ENCODE results near the gene DOP1A. TPM values are rescaled to one million over a fixed set of nuclear protein-coding genes. Genes with fewer than 3 reads are reported as not detected.

Gene DOP1A
- total and polyA plus RNA-seq, 4 donors = 3.5 to 32.0 (median 9.6) TPM

DNA sequence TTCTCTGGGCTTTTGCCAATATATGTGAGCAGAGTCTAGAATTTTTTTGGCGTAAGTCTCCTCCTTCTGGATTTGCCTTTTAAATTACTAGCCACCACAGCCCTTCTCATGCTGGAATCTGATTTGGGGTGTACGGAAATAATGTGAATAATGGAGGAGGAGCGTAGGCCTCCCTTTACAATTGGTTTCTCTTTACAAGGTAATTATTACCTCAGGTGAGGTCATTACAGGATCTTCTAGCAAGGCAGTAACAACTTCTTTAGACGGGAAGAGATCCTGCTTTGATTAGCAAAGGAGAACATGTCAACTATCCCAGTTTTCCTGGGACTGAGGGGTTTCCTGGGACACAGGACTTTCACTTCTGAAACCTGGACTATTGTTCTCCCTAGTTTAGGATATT is 134.6 kb downstream of the DOP1A start:
- WGBS = 81% methylated on average over 4 of the region's 4 CpGs
- H3K27me3 ChIP-seq (ENCODE audit: control insufficient read depth in 4 of 4, insufficient read depth in 4 of 4, low read length in 3 of 4) = no peaks in the 10 kb centered on the region
- no peaks in the 10 kb centered on the region for H3K9me3 ChIP-seq (ENCODE audit: control insufficient read depth in 4 of 4, low read length in 3 of 4)
- H3K27ac ChIP-seq (ENCODE audit: low read depth in 1 of 2, low read length in 2 of 2) = no peak overlapping the region
- no peak overlapping the region for H3K4me3 ChIP-seq (ENCODE audit: low read depth in 1 of 3, low read length in 3 of 3)
- no peaks in the 10 kb centered on the region for H3K4me1 ChIP-seq (ENCODE audit: control insufficient read depth in 4 of 4, insufficient read depth in 4 of 4, low read length in 3 of 4)
- no peak overlapping the region for H3K9ac ChIP-seq (ENCODE audit: low read depth in 1 of 2, low read length in 2 of 2)
- peaks cover 0 to 7% (median 5%) of the 10 kb centered on the region in 4 donors for H3K36me3 ChIP-seq (ENCODE audit: control insufficient read depth in 4 of 4, insufficient read depth in 3 of 4, low read depth in 1 of 4, low read length in 3 of 4)
- DNase-seq (ENCODE audit: low spot score) = no peak
- TF ChIP-seq RAD21 (IDR thresholded peaks at IDR 0.05) (no peak), HNF4G (IDR thresholded peaks at IDR 0.05) (no peak), NR2F2 (IDR thresholded peaks at IDR 0.05) (no peak), SP1 (IDR thresholded peaks at IDR 0.05) (no peak), REST (IDR thresholded peaks at IDR 0.05) (no peak), EGR1 (IDR thresholded peaks at IDR 0.05; ENCODE audit: low read depth in 2 of 2) (no peak), JUND (IDR thresholded peaks at IDR 0.05) (no peak), GABPA (IDR thresholded peaks at IDR 0.05 in 1 of 2, conservative IDR thresholded peaks at IDR 0.05 in 1 of 2) (no peak), FOXA1 (IDR thresholded peaks at IDR 0.05) (no peak), YY1 (IDR thresholded peaks at IDR 0.05) (no peak), HNF4A (conservative IDR thresholded peaks at IDR 0.05) (no peak), TAF1 (conservative IDR thresholded peaks at IDR 0.05) (no peak)
- TF ChIP-seq, protein P1, sequence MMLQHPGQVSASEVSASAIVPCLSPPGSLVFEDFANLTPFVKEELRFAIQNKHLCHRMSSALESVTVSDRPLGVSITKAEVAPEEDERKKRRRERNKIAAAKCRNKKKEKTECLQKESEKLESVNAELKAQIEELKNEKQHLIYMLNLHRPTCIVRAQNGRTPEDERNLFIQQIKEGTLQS (IDR thresholded peaks at IDR 0.05) = no peak
- TF ChIP-seq, protein P2, sequence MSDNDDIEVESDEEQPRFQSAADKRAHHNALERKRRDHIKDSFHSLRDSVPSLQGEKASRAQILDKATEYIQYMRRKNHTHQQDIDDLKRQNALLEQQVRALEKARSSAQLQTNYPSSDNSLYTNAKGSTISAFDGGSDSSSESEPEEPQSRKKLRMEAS (IDR thresholded peaks at IDR 0.05) = no peak
- TF ChIP-seq, protein P3, sequence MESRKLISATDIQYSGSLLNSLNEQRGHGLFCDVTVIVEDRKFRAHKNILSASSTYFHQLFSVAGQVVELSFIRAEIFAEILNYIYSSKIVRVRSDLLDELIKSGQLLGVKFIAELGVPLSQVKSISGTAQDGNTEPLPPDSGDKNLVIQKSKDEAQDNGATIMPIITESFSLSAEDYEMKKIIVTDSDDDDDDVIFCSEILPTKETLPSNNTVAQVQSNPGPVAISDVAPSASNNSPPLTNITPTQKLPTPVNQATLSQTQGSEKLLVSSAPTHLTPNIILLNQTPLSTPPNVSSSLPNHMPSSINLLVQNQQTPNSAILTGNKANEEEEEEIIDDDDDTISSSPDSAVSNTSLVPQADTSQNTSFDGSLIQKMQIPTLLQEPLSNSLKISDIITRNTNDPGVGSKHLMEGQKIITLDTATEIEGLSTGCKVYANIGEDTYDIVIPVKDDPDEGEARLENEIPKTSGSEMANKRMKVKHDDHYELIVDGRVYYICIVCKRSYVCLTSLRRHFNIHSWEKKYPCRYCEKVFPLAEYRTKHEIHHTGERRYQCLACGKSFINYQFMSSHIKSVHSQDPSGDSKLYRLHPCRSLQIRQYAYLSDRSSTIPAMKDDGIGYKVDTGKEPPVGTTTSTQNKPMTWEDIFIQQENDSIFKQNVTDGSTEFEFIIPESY (IDR thresholded peaks at IDR 0.05) = no peak
- TF ChIP-seq, protein P4, sequence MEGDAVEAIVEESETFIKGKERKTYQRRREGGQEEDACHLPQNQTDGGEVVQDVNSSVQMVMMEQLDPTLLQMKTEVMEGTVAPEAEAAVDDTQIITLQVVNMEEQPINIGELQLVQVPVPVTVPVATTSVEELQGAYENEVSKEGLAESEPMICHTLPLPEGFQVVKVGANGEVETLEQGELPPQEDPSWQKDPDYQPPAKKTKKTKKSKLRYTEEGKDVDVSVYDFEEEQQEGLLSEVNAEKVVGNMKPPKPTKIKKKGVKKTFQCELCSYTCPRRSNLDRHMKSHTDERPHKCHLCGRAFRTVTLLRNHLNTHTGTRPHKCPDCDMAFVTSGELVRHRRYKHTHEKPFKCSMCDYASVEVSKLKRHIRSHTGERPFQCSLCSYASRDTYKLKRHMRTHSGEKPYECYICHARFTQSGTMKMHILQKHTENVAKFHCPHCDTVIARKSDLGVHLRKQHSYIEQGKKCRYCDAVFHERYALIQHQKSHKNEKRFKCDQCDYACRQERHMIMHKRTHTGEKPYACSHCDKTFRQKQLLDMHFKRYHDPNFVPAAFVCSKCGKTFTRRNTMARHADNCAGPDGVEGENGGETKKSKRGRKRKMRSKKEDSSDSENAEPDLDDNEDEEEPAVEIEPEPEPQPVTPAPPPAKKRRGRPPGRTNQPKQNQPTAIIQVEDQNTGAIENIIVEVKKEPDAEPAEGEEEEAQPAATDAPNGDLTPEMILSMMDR (IDR thresholded peaks at IDR 0.05; ENCODE audit: low read depth, low read length, missing input control) = no peak
